Prostate gland (tissue), 2 donors: ENCODE results near the gene GRID1.

Experiments
- CTCF ChIP-seq, 4 experiments: fragments of 200-600 bp in 2 of 4; fragments of 450-650 bp in 2 of 4; sonication (generic) in 2 of 4; IDR thresholded peaks; 1 replicate in 3 of 4; 2 replicates in 1 of 4; pipeline ENCODE4 v1.5.1; 2016 to 2019; ENCODE audit warnings: antibody characterized with exemption in 4 of 4, mild to moderate bottlenecking in 2 of 4, moderate library complexity in 2 of 4
- POLR2AphosphoS5 ChIP-seq: sonication (generic); formaldehyde crosslinking; IDR thresholded peaks from one replicate; pipeline ENCODE4 v1.6.1; 2017; ENCODE audit warnings: antibody characterized with exemption

- no peak for TF ChIP-seq POLR2AphosphoS5
- no peak for TF ChIP-seq CTCF (IDR thresholded peaks at IDR 0.05)
Observed at GRCh38 chr10:86311190-86311589, 55.4 kb downstream of the GRID1 start.
